ENCODE data around the gene DHRS3.

Gene DHRS3

GRCh38 chr1:12582649-12583048 is 35.4 kb downstream of the DHRS3 start:
- no peak for TF ChIP-seq CTCF (IDR thresholded peaks at IDR 0.05; ENCODE audit: low read depth, low read length, missing control alignments)
- in situ Hi-C loops (cut with HindIII; ENCODE audit: low sequenced_read_pairs), result no loop called here
- H3K4me3 ChIP-seq (ENCODE audit: low read depth, low read length), result no peak overlapping the region
- DNase-seq (ENCODE audit: low read depth), result no peak

DNA sequence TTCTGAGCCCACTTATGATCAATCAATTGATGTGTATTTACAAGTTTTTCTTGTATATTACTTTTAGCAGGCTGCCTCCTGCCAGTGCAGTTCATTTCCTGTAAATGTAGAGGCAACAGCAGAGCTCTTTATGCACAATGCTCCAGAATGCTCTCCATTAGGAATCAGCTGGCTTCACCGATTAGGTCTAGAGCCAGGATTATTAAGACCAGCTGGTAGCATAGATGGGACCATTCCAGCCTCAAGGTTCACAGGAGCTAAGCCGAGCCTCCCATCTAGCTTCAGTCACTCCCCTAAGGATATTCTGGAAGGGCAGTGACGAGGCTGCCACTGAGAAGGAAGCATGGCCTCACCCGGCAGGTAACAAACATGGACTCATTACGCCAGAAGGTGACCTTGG is 36.8 kb downstream of the DHRS3 start:
- no peak overlapping the region for H3K4me3 ChIP-seq (ENCODE audit: low read depth, low read length)
- DNase-seq (ENCODE audit: low read depth), result no peak
- in situ Hi-C loops (cut with HindIII; ENCODE audit: low sequenced_read_pairs), result no loop called here
- TF ChIP-seq CTCF (IDR thresholded peaks at IDR 0.05; ENCODE audit: low read depth, low read length, missing control alignments), result no peak

DNA sequence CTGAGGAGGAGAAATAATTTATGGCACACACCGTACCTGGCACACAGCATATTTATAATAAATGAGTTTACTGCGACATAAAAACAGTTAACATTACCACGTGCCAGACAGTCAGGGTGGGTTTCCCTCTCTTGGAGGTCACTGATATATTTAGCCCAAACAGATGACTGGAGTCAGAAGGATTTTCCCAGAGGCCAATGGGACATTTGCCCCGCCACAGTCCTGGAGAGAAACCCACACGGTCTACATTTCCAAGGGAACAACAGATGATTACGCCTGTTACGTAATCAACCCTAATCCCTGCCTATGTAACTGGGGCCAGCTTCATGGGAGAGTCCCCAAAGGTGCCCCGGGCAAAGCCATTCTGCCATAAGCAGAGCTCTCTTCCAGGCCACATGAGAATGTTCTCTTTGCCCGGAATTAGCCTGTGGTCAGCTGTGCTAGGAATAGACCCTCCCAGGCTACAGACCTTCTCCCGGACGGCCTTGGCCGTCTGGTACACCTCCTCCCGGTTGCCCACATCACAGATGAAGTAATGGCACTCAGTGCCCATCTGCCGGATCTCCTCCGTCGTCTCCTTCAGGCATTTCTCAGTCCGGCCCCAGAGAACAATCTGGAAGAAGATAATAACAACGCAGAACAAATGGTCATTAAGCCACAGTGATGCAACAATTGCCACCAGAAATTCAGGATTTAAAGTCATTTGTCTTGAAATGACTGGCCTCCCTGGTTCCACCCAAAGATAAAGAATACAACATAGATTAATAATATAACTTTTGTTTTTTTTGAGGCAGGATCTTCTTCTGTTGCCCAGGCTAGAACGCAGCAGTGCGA is 37.7 kb downstream of the DHRS3 start:
- in situ Hi-C loops (cut with HindIII; ENCODE audit: low sequenced_read_pairs), result no loop called here
- TF ChIP-seq CTCF (IDR thresholded peaks at IDR 0.05; ENCODE audit: low read depth, low read length, missing control alignments), result no peak
- DNase-seq (ENCODE audit: low read depth), result no peak
- no peak overlapping the region for H3K4me3 ChIP-seq (ENCODE audit: low read depth, low read length)

DNA sequence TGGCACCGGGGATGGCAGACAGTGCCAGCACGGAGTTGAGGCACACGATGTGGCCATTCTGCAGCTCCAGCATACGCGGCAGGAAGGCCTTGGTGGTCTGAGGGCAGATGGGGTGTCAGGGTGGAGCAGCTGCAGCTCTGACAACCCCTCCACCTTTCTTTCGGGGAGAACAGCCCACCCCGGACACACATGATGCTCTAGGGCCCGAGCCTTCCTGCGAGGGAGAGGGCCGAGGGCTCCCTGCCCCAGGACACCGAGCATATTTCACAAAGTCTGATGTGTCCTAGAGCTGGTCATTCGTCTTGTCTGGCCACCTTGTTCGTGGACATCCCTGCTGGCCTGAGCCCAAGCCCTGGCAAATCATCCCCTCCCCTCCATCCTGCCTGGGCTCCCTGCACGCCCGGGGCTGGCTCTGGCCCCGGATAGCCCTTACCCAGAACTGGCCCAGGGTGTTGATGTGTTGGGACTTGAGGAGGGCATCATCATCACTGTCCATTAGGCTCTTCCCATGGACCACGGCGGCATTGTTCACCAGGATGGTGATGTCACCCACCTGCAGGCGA is 39.1 kb downstream of the DHRS3 start:
- in situ Hi-C loops (cut with HindIII; ENCODE audit: low sequenced_read_pairs), result no loop called here
- no peak for DNase-seq (ENCODE audit: low read depth)
- no peak overlapping the region for H3K4me3 ChIP-seq (ENCODE audit: low read depth, low read length)
- no peak for TF ChIP-seq CTCF (IDR thresholded peaks at IDR 0.05; ENCODE audit: low read depth, low read length, missing control alignments)

DNA sequence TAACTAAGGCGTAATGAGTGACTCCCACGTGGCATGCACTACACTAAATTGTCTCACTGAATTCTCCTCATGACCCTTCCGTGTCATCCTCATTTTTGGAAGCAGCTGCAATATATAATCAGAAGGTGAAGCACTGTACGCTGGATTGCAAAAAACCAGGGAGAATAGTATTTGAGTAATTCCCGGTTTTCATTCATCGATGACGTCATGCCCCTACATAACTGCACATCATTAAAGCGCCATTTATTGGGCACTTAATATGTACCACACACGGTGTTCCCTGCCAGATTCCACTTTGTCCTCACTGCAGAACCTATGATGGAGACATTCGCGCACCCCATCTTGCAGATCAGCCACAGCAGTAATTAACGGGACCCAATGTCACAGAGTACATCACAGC is 41.0 kb downstream of the DHRS3 start:
- no peak for DNase-seq (ENCODE audit: low read depth)
- in situ Hi-C loops (cut with HindIII; ENCODE audit: low sequenced_read_pairs), result no loop called here
- no peak overlapping the region for H3K4me3 ChIP-seq (ENCODE audit: low read depth, low read length)
- no peak for TF ChIP-seq CTCF (IDR thresholded peaks at IDR 0.05; ENCODE audit: low read depth, low read length, missing control alignments)

DNA sequence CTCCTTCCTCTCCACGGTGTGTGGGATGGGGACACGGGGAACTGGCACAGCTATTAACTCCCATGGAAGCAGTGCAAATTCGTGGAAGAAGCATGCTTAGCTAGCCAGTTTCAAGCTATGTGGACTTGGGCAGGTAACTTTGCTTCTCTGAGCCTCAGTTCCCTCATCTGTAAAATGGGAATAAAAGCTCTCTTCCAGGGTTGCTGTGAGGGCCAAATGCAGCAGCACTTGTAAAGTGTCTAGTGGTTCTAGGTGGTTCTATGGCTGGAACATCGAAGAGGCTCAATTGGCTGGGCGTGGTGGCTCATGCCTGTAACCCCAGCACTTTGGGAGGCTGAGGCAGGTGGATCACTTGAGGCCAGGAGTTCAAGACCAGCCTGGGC is 43.3 kb downstream of the DHRS3 start:
- H3K4me3 ChIP-seq (ENCODE audit: low read depth, low read length), result no peak overlapping the region
- in situ Hi-C loops (cut with HindIII; ENCODE audit: low sequenced_read_pairs), result no loop called here
- DNase-seq (ENCODE audit: low read depth), result no peak
- no peak for TF ChIP-seq CTCF (IDR thresholded peaks at IDR 0.05; ENCODE audit: low read depth, low read length, missing control alignments)

All from astrocyte of the cerebellum (primary cell).